ENCODE results near the gene NPM1. TPM values are rescaled to one million over a fixed set of nuclear protein-coding genes. Genes with fewer than 3 reads are reported as not detected.
"Not testable (repeated sequence)": the region's sequence is repeated elsewhere in the genome, so short reads cannot be mapped to it uniquely, and the experiment has no call there.

The NPM1 gene
- total RNA-seq, 1 experiment from 2014 or later = 2,112 TPM

DNA sequence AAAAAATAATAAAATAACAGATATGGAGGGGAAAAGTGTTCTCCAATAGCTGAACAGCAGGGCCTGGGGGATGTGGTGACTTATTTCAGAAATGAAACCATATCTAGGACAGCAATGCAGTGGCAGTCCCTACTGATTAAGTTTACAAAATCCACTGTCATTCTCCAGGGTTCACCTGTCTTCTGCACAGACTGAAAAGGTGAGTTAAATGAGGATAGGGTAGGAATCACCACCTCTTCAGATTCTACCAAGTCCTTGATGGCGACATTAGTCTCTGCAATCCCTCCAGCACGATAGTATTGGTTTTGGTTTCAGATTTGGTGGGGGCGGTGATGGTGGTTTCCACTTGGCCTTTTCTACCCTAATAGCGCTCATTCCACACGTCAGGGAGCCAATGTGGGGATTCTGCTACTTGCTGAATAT, 32.3 kb upstream of the NPM1 start:
- no peaks in the 10 kb centered on the region for H3K9me3 ChIP-seq
- ChIA-PET POLR2A (no interaction called here), CTCF (no interaction called here)
- Mint-ChIP-seq H3K36me3 (ENCODE audit: insufficient read depth, unreplicated experiment) (no peaks in the 10 kb centered on the region), H3K4me3 (ENCODE audit: unreplicated experiment) (no peak overlapping the region), H3K27me3 (ENCODE audit: insufficient read depth, unreplicated experiment) (no peaks in the 10 kb centered on the region), H3K4me1 (ENCODE audit: low read depth, unreplicated experiment) (no peaks in the 10 kb centered on the region), H3K9me3 (ENCODE audit: unreplicated experiment) (no peaks in the 10 kb centered on the region), H3K27ac (ENCODE audit: unreplicated experiment) (no peak overlapping the region)
- DNase-seq = no peak
- intact Hi-C loops (cut with micrococcal nuclease; ENCODE audit: unreplicated experiment) = no loop called here
- BruUV-seq (replicated peaks) = no TSS peak
- H3K4me3 ChIP-seq (ENCODE audit: low read depth, low read length) = no peak overlapping the region
- TF ChIP-seq CTCF (IDR thresholded peaks at IDR 0.05; ENCODE audit: insufficient read depth in 1 of 2, low read depth in 1 of 2, low read length in 1 of 2, severe bottlenecking in 1 of 2, unreplicated experiment in 1 of 2) = no peak
- H3K36me3 ChIP-seq (ENCODE audit: control insufficient read depth, insufficient read depth, low read length) = no peaks in the 10 kb centered on the region
- H3K27me3 ChIP-seq (replicated peaks; ENCODE audit: control insufficient read depth, insufficient read depth, low read length) = no peaks in the 10 kb centered on the region
- H3K4me1 ChIP-seq = no peaks in the 10 kb centered on the region

DNA sequence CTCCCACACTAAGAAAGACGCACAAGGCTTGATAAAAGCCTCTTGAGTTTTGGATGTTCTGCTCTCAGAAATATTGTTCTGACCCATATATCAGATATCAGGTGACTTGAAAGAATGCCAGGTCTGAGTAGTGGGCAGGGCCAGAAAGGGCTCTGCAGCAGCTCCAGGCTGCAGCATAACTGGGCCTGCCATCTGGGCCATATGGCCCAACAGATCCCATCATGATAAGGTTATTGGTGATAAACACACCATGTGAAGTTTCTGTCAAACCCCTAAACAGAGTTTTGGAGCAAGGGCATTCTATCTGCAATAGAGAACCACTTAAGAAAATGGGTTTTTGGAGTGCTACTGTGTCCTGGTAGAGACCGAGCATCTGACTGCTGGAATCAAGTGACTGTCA, 29.8 kb upstream of the NPM1 start:
- Histone ChIP-seq H3K27me3 (replicated peaks; ENCODE audit: control insufficient read depth, insufficient read depth, low read length) (no peaks in the 10 kb centered on the region), H3K4me3 (ENCODE audit: low read depth, low read length) (no peak overlapping the region), H3K9me3 (no peaks in the 10 kb centered on the region), H3K4me1 (peaks cover 7% of the 10 kb centered on the region; the same call in 1 of the 2 replicates), H3K36me3 (ENCODE audit: control insufficient read depth, insufficient read depth, low read length) (no peaks in the 10 kb centered on the region)
- H3K4me1 Mint-ChIP-seq (ENCODE audit: low read depth, unreplicated experiment) = peaks cover 7% of the 10 kb centered on the region
- H3K36me3 Mint-ChIP-seq (ENCODE audit: insufficient read depth, unreplicated experiment) = no peaks in the 10 kb centered on the region
- ChIA-PET CTCF (no interaction called here), POLR2A (no interaction called here)
- no peaks in the 10 kb centered on the region for H3K27me3 Mint-ChIP-seq (ENCODE audit: insufficient read depth, unreplicated experiment)
- H3K9me3 Mint-ChIP-seq (ENCODE audit: unreplicated experiment) = no peaks in the 10 kb centered on the region
- DNase-seq = no peak
- intact Hi-C loops (cut with micrococcal nuclease; ENCODE audit: unreplicated experiment) = no loop called here
- no peak overlapping the region for H3K27ac Mint-ChIP-seq (ENCODE audit: unreplicated experiment)
- H3K4me3 Mint-ChIP-seq (ENCODE audit: unreplicated experiment) = no peak overlapping the region
- BruUV-seq (replicated peaks) = no TSS peak
- no peak for TF ChIP-seq CTCF (IDR thresholded peaks at IDR 0.05; ENCODE audit: insufficient read depth in 1 of 2, low read depth in 1 of 2, low read length in 1 of 2, severe bottlenecking in 1 of 2, unreplicated experiment in 1 of 2)

- BruUV-seq (replicated peaks); H3K4me1 Mint-ChIP-seq (ENCODE audit: low read depth, unreplicated experiment); H3K4me1 ChIP-seq; H3K4me3 ChIP-seq (ENCODE audit: low read depth, low read length); H3K36me3 Mint-ChIP-seq (ENCODE audit: insufficient read depth, unreplicated experiment); CTCF ChIA-PET; H3K9me3 ChIP-seq; H3K27me3 Mint-ChIP-seq (ENCODE audit: insufficient read depth, unreplicated experiment); intact Hi-C loops (cut with micrococcal nuclease; ENCODE audit: unreplicated experiment); H3K27me3 ChIP-seq (replicated peaks; ENCODE audit: control insufficient read depth, insufficient read depth, low read length); H3K9me3 Mint-ChIP-seq (ENCODE audit: unreplicated experiment); H3K27ac Mint-ChIP-seq (ENCODE audit: unreplicated experiment); POLR2A ChIA-PET; H3K36me3 ChIP-seq (ENCODE audit: control insufficient read depth, insufficient read depth, low read length): not testable (repeated sequence)
- H3K4me3 Mint-ChIP-seq (ENCODE audit: unreplicated experiment) = peak overlapping the region; percentile 2
- peak; percentile 33 to 51 for DNase-seq
Observed at GRCh38 chr5:171361151-171361550, 26.5 kb upstream of the NPM1 start.

DNA sequence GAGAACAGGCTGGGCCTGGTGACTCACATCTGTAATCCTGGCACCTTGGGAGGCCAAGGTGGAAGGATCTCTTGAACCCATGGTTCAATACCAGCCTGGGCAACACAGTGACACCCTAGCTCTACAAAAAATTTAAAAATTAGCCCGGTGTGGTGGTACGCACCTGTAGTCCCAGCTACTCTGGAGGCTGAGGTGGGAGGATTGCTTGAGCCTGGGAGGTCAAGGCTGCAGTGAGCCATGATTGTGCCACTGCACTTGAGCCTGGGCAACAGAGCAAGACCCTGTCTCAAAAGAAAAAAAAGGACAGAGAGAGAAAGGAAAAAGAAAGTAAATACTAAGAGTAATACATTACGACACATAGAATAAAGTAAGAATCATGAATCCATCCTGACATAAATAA, 24.4 kb upstream of the NPM1 start:
- DNase-seq; H3K27ac Mint-ChIP-seq (ENCODE audit: unreplicated experiment); H3K27me3 ChIP-seq (replicated peaks; ENCODE audit: control insufficient read depth, insufficient read depth, low read length); H3K36me3 ChIP-seq (ENCODE audit: control insufficient read depth, insufficient read depth, low read length); BruUV-seq (replicated peaks); H3K9me3 ChIP-seq; H3K9me3 Mint-ChIP-seq (ENCODE audit: unreplicated experiment); H3K4me1 ChIP-seq; POLR2A ChIA-PET; intact Hi-C loops (cut with micrococcal nuclease; ENCODE audit: unreplicated experiment); H3K4me3 ChIP-seq (ENCODE audit: low read depth, low read length); H3K4me3 Mint-ChIP-seq (ENCODE audit: unreplicated experiment); H3K27me3 Mint-ChIP-seq (ENCODE audit: insufficient read depth, unreplicated experiment); H3K4me1 Mint-ChIP-seq (ENCODE audit: low read depth, unreplicated experiment); H3K36me3 Mint-ChIP-seq (ENCODE audit: insufficient read depth, unreplicated experiment): not testable (repeated sequence)
- CTCF ChIA-PET = interaction anchor here (0.6 kb wide), 1 partner anchor 951 kb away, joined by 5 read pairs; no protein-coding TSS in a partner anchor

Data from Caco-2 (cell line).